ENCODE results near the gene PGAP3.
A peak's percentile ranks its signal among the peaks of the same experiment; 100 is the strongest.

The PGAP3 gene

GRCh38 chr17:39730095-39730921, 42.5 kb upstream of the PGAP3 start, which contains the start of gene MIEN1 (continued):
- peak; percentile 39 for TF ChIP-seq ZBTB11 (tag by site-specific recombination; conservative IDR thresholded peaks at IDR 0.05; ENCODE audit: low read depth)
- no peak for TF ChIP-seq ZNF23 (tag by site-specific recombination; IDR thresholded peaks at IDR 0.05; ENCODE audit: borderline replicate concordance)
- peak; percentile 85 for TF ChIP-seq ZSCAN16 (tag by site-specific recombination; IDR thresholded peaks at IDR 0.05)
- TF ChIP-seq, protein P1, sequence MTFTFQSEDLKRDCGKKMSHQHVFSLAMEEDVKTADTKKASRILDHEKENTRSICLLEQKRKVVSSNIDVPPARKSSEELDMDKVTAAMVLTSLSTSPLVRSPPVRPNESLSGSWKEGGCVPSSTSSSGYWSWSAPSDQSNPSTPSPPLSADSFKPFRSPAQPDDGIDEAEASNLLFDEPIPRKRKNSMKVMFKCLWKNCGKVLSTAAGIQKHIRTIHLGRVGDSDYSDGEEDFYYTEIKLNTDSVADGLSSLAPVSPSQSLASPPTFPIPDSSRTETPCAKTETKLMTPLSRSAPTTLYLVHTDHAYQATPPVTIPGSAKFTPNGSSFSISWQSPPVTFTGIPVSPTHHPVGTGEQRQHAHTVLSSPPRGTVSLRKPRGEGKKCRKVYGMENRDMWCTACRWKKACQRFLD (tag by site-specific recombination; IDR thresholded peaks at IDR 0.05), result no peak
- TF ChIP-seq, protein P2, sequence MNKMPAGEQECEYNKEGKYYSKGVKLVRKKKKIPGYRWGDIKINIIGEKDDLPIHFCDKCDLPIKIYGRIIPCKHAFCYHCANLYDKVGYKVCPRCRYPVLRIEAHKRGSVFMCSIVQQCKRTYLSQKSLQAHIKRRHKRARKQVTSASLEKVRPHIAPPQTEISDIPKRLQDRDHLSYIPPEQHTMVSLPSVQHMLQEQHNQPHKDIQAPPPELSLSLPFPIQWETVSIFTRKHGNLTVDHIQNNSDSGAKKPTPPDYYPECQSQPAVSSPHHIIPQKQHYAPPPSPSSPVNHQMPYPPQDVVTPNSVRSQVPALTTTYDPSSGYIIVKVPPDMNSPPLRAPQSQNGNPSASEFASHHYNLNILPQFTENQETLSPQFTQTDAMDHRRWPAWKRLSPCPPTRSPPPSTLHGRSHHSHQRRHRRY (tag by site-specific recombination; IDR thresholded peaks at IDR 0.05), result no peak
- TF ChIP-seq, protein P3, sequence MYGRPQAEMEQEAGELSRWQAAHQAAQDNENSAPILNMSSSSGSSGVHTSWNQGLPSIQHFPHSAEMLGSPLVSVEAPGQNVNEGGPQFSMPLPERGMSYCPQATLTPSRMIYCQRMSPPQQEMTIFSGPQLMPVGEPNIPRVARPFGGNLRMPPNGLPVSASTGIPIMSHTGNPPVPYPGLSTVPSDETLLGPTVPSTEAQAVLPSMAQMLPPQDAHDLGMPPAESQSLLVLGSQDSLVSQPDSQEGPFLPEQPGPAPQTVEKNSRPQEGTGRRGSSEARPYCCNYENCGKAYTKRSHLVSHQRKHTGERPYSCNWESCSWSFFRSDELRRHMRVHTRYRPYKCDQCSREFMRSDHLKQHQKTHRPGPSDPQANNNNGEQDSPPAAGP (tag by site-specific recombination; IDR thresholded peaks at IDR 0.05), result peak; percentile 78
- no peak for TF ChIP-seq ZNF544 (tag by site-specific recombination; IDR thresholded peaks at IDR 0.05)
- TF ChIP-seq ZNF341 (tag by site-specific recombination; IDR thresholded peaks at IDR 0.05; ENCODE audit: low read depth), result no peak
- TF ChIP-seq ZNF621 (tag by site-specific recombination; IDR thresholded peaks at IDR 0.05), result no peak
- TF ChIP-seq ZNF473 (tag by site-specific recombination; IDR thresholded peaks at IDR 0.05), result no peak
- TF ChIP-seq, protein P4, sequence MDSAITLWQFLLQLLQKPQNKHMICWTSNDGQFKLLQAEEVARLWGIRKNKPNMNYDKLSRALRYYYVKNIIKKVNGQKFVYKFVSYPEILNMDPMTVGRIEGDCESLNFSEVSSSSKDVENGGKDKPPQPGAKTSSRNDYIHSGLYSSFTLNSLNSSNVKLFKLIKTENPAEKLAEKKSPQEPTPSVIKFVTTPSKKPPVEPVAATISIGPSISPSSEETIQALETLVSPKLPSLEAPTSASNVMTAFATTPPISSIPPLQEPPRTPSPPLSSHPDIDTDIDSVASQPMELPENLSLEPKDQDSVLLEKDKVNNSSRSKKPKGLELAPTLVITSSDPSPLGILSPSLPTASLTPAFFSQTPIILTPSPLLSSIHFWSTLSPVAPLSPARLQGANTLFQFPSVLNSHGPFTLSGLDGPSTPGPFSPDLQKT (IDR thresholded peaks at IDR 0.05; ENCODE audit: borderline replicate concordance, low read depth, low read length), result no peak
- TF ChIP-seq, protein P5, sequence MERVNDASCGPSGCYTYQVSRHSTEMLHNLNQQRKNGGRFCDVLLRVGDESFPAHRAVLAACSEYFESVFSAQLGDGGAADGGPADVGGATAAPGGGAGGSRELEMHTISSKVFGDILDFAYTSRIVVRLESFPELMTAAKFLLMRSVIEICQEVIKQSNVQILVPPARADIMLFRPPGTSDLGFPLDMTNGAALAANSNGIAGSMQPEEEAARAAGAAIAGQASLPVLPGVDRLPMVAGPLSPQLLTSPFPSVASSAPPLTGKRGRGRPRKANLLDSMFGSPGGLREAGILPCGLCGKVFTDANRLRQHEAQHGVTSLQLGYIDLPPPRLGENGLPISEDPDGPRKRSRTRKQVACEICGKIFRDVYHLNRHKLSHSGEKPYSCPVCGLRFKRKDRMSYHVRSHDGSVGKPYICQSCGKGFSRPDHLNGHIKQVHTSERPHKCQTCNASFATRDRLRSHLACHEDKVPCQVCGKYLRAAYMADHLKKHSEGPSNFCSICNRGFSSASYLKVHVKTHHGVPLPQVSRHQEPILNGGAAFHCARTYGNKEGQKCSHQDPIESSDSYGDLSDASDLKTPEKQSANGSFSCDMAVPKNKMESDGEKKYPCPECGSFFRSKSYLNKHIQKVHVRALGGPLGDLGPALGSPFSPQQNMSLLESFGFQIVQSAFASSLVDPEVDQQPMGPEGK (tag by site-specific recombination; IDR thresholded peaks at IDR 0.05), result peak; percentile 95
- TF ChIP-seq ZNF48 (tag by site-specific recombination; IDR thresholded peaks at IDR 0.05), result no peak
- TF ChIP-seq ZNF112 (tag by site-specific recombination; IDR thresholded peaks at IDR 0.05), result no peak
- TF ChIP-seq FEZF1 (tag by site-specific recombination; IDR thresholded peaks at IDR 0.05), result no peak
- no peak for TF ChIP-seq ZNF280D (tag by site-specific recombination; IDR thresholded peaks at IDR 0.05)
- TF ChIP-seq, protein P6, sequence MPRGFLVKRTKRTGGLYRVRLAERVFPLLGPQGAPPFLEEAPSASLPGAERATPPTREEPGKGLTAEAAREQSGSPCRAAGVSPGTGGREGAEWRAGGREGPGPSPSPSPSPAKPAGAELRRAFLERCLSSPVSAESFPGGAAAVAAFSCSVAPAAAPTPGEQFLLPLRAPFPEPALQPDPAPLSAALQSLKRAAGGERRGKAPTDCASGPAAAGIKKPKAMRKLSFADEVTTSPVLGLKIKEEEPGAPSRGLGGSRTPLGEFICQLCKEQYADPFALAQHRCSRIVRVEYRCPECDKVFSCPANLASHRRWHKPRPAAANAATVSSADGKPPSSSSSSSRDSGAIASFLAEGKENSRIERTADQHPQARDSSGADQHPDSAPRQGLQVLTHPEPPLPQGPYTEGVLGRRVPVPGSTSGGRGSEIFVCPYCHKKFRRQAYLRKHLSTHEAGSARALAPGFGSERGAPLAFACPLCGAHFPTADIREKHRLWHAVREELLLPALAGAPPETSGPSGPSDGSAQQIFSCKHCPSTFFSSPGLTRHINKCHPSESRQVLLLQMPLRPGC (tag by site-specific recombination; IDR thresholded peaks at IDR 0.05), result 0 out of 2 replicates have a peak, but pooled peaks have one; percentile 35
- no peak for TF ChIP-seq KLF7 (tag by site-specific recombination; IDR thresholded peaks at IDR 0.05; ENCODE audit: borderline replicate concordance)
- TF ChIP-seq ZNF600 (tag by site-specific recombination; IDR thresholded peaks at IDR 0.05), result peak; percentile 69
- TF ChIP-seq ZSCAN23 (tag by site-specific recombination; IDR thresholded peaks at IDR 0.05), result no peak
- TF ChIP-seq, protein P7, sequence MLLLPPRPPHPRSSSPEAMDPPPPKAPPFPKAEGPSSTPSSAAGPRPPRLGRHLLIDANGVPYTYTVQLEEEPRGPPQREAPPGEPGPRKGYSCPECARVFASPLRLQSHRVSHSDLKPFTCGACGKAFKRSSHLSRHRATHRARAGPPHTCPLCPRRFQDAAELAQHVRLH (tag by site-specific recombination; IDR thresholded peaks at IDR 0.05), result peak; percentile 34; the same call in 1 of the 2 replicates
- TF ChIP-seq ZNF571 (tag by site-specific recombination; IDR thresholded peaks at IDR 0.05), result no peak
- no peak for TF ChIP-seq SCRT2 (tag by site-specific recombination; IDR thresholded peaks at IDR 0.05)

Measured in HEK293 (cell line).